HCT116 (cell line): ENCODE results near the gene CEP41.

Experiments used
- ATF3 ChIP-seq: IDR thresholded peaks from 2 replicates; pipeline ENCODE4 v1.6.1; 2012
- CTCF ChIP-seq, 3 experiments: fragments of 200-600 bp in 1 of 3; sonication (generic) in 1 of 3; IDR thresholded peaks in 2 of 3; conservative IDR thresholded peaks in 1 of 3; 2 replicates each; pipeline ENCODE4 v1.5.1; 2012 to 2017; ENCODE audit warnings: low read depth in 2 of 3, low read length in 2 of 3, antibody characterized with exemption in 1 of 3, borderline replicate concordance in 1 of 3, control low read depth in 1 of 3, mild to moderate bottlenecking in 1 of 3, mixed read lengths in 1 of 3, mixed run types in 1 of 3, moderate library complexity in 1 of 3; ENCODE audit not compliant: insufficient read depth in 1 of 3
- MAX ChIP-seq: IDR thresholded peaks from 2 replicates; pipeline ENCODE4 v1.6.1; 2012
- POLR2A ChIP-seq: IDR thresholded peaks from 2 replicates; pipeline ENCODE4 v1.7.0; 2011; ENCODE audit warnings: borderline replicate concordance; ENCODE audit not compliant: insufficient read depth, insufficient read length; ENCODE audit errors: extremely low read depth
- POLR2AphosphoS5 ChIP-seq: IDR thresholded peaks from 2 replicates; pipeline ENCODE4 v1.6.1; 2011; ENCODE audit warnings: mild to moderate bottlenecking, low read depth, low read length, moderate library complexity
- SIN3A ChIP-seq: IDR thresholded peaks from 2 replicates; pipeline ENCODE4 v1.6.1; 2012; ENCODE audit warnings: low read depth
- SP1 ChIP-seq: IDR thresholded peaks from 2 replicates; pipeline ENCODE4 v1.6.1; 2012; ENCODE audit warnings: low read depth
- SRF ChIP-seq: IDR thresholded peaks from 2 replicates; pipeline ENCODE4 v1.6.1; 2012; ENCODE audit warnings: low read depth
- YY1 ChIP-seq: IDR thresholded peaks from 2 replicates; pipeline ENCODE4 v1.6.1; 2011; ENCODE audit warnings: low read length, low read depth, moderate library complexity, mild to moderate bottlenecking; ENCODE audit not compliant: insufficient replicate concordance; ENCODE audit errors: extremely low read depth
- ZBTB33 ChIP-seq: IDR thresholded peaks from 2 replicates; pipeline ENCODE4 v1.6.1; 2011; ENCODE audit warnings: mild to moderate bottlenecking, low read length, moderate library complexity; ENCODE audit not compliant: insufficient replicate concordance; ENCODE audit errors: extremely low read depth

- TF ChIP-seq CTCF (IDR thresholded peaks at IDR 0.05 in 2 of 3, conservative IDR thresholded peaks at IDR 0.05 in 1 of 3; ENCODE audit: borderline replicate concordance in 1 of 3, insufficient read depth in 1 of 3, low read depth in 2 of 3, low read length in 2 of 3) (no peak), SIN3A (no peak), POLR2A (no peak), SRF (no peak), SP1 (no peak), POLR2AphosphoS5 (no peak), YY1 (no peak), MAX (no peak), ATF3 (no peak), ZBTB33 (no peak)
Measured at GRCh38 chr7:130383187-130383980, 57.4 kb downstream of the CEP41 start.
